Stimulated activated CD4-positive, alpha-beta T cell treated with anti-CD3 and anti-CD28 coated beads, Interleukin-2, amount 100 ng/mL, for 48 hours (primary cell): Measurements from ENCODE around the gene PTTG1IP.

Experiments
- DNase-seq, 2 donors: peaks; one replicate each; pipeline ENCODE4 v3.0.0-alpha.2; 2020

The PTTG1IP gene

DNA sequence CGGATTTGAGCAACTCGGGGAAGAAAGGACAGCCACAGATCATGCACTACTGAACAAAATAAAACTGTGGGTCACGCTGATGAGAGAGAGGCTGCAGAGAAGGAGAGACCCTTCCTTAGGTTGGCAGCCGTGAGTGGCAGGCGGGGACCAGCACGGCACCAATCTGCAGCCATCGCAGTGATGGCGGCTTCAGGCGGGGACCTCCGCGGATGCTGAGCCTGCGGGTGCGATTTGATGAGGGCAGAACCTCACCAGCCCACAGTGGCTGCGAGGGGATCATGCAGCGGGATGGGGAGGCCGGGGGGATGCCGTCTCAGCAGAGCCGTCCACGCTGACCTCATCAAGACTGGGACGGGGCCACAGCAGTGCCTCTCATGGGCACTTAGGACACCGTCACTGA is 35.4 kb upstream of the PTTG1IP start:
- DNase-seq, result no peak

DNA sequence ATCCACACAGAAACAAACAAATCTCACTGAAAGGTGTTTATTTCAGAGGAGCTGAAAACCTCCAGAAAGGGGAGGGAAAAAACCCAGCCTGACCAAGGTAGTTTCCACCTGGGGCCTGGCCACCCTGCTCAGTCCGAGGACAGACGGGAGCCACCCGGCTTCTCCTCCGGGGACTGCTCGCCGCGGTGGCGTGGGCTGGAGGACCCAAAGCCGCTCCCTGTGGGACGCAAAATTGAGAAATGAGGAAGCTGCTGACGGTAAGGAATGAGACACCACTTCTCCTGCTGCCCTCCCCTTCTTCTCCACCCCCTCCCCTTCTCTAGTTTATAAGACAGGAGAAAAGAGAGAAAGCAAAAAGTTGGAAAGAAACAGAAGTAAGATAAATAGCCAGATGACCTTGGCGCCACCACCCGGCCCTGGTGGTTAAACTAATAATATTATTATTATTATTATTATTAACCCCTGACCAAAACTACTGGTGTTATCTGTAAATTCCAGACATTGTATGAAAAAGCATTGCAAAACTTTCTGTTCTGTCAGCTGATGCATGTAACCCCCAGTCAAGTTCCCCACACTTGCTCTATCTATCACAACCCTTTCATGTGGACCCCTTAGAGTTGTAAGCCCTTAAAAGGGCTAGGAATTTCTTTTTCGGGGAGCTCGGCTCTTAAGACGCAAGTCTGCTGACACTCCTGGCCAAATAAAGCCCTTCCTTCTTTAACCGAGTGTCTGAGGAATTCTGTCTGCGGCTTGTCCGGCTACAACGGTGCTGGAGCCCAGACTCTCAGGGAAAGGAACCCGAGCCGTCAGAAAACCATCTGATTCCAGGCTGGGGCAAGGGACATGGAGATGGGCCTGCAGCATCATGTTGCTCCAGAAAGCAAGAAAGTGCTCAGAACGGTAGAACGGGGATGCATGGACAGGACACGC is 34.7 kb upstream of the PTTG1IP start:
- DNase-seq, result no peak

DNA sequence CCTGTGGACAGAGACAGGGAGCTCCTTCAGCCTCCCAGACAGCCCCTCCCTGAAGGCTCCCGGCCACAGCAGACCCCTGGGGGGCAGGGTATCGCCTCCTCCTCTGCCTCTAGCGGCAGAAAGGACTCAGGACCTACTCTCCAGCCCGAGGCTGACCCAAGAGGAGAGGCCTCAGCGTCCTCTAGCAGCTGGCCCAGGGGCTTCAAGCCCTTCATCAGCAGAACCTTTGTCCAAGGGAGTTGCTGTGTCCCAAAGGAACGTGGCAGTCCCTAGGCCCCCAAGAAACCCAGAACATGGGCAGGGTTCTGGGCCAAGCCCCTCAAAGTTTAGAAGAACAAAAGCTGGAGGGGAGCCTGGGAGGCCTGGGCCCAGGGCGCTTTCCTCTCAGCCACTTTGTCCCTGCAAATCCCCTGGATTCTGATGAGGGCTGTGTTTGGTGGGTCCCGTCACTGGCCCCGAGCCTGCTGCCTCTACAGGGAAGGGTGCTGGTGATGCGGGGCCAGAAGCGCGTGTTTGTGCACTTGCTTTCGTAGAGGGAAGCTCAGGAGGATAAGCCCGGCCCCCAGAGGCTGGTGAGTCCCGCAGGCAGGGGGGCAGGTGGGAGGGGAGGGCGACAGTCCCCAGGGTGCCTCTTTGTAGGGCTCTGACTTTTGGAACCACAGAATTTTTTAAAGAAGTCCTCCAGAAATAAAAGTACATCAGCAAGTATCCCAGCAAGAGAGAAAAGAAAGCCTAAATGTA is 33.9 kb upstream of the PTTG1IP start:
- no peak for DNase-seq

DNA sequence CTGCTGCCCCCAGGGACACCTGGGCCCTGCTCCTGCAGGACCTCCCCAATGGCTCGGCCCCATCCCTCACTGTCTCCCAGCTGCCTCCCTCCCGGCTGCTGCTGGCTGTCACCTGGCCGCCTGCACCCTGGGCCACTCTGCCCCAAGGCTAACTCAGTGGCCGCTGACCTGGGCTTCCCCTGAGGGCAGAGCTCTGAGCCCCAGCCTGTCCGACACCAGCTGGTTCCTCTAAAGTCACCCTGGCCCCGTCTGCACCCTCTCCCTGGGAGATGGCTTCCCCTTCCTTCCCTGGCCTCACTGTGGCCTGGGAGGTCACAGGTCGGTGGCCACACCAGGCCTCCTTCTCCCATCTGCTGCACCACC is 32.2 kb upstream of the PTTG1IP start:
- DNase-seq, result no peak

DNA sequence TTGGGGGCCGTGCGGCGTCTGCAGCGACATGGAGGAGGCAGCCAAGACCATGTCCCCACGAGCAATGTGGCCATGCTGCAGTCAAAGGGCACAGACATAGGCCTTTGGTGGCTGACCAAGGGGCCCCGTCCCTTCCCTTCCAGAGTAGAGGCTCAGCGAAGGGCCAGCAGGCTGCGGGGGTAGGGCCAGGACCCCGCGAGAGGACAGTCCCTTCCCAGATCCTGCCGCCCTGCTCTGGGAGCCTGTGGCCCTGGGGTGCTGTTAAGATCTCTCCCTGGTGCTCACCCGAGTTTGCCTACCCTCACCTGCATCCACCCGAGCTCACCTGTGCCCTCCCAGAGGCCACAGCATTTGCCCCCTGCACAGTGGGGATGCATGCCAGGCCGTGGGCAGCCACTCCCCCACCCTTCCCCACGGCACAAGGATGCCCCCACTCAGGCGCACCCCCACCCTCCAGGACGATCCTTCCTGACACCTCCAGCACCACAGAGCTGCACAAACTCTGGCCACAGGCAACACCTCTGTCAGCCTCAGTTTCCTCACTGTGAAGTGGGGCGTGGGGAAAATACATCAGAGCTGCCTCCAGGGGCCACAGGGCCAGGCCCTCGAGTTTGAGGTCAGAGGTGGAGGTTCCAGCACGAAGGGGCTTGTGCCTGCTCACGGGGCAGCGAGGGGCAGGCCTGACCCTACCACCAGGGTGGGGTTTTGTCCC is 31.7 kb upstream of the PTTG1IP start:
- DNase-seq, result no peak

DNA sequence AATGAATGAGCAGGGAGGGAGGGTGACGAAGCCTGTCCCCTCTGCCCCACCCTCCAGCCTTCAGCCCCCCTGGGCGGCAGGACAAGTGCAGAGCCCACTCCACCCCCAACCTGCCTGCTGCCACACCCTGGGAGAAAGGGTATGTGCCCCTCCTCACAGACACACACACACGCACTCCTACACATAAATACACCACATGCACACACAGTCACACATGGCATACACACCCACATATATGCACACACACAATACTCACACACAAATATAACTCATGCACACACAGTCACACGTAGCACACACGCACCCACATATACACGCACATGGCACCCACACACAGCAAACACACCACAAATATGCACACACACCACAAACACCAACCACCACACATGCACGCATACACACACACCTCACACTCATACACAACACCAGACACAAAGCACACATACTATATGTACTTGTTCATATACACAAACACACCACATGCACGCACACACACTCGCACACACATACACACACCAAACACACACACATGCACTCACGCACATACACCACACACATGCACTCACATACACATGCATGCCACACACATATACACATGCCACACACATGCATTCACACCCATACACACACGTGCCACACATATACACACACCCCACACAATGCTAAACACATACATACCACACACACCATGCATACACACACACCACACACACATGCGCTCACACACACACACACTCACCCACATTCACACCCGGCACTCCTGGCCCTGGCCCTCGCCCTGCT is 30.8 kb upstream of the PTTG1IP start:
- DNase-seq, result no peak

DNA sequence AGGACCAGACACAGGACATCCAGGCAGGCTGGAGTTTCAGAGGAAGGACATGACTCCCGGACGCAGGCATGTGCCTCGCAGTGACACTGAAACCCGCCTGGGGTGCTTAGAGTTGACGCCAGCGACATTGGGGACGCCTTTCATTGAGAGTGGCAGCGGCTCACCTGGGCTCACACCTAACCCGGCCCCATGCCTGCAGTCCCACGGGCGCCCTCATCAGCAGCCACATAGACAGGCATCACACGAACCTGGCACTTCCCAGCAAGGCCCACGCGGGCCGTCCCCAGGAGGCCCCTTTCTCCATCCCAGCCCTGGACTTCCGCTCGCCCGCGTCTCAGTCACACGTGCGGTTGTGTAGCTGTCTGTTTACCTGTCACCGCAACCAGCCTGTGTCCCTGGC is 30.2 kb upstream of the PTTG1IP start:
- no peak for DNase-seq

DNA sequence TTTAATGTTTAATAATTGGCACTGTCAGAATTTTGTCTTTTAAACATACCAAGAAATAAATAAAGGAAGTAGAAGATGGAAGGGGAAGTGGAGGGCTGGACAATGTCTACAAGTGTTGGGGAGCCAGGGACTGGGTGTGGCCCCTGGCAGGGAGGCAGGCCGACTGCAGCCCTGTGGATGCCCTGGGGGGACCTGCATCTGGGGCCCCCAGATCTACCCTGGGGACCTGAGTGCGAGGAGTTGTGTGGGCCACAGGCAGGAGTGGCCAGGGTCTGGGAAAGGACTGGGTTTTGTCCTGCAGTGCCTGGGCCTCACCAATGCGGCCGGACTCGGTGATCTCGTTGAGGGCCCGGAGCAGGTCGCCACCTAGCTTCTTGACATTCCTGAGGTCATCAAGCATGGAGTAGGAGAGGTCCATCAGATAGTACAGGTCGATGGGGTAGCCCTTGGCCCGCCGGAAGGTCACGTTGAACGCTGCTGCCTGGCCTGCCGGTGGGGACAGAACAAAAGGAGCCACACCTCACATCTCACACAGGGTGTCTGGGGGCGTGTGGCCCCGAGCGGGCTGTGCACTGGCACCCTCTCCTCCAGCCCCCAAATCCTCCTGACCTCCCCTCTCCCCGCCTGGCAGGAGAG is 29.7 kb upstream of the PTTG1IP start:
- no peak for DNase-seq

DNA sequence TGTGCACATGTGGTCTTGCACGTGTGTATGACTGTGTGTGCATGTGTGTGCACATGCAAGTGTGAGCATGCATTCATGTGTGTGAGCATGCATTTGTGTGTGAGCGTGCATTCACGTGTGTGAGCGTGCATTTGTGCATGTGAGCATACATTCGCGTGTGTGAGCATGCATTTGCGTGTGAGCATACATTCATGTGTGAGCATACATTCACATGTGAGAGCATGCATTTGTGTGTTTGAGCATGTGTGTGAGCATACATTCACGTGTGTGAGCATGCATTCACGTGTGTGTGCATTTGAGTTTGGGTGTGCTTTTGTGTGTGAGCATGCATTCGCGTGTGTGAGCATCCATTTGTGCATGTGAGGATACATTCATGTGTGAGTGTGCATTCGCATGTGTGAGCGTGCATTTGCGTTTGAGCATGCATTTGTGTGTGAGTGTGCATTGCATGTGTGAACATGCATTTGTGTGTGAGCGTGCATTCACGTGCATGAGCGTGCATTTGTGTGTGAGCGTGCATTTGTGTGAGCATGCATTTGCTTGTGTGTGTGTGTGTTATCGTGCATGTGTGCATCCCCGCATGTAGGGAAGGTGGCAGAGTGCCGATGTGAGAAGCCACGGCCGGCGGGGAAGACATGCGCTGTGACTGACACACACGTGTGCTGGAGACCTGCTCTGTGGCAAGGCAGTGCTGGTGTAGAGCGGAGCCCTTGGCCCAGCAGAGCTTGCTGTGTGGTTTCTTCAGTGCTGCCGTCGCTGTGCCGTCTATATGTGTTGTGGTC is 29.0 kb upstream of the PTTG1IP start:
- DNase-seq, result no peak

DNA sequence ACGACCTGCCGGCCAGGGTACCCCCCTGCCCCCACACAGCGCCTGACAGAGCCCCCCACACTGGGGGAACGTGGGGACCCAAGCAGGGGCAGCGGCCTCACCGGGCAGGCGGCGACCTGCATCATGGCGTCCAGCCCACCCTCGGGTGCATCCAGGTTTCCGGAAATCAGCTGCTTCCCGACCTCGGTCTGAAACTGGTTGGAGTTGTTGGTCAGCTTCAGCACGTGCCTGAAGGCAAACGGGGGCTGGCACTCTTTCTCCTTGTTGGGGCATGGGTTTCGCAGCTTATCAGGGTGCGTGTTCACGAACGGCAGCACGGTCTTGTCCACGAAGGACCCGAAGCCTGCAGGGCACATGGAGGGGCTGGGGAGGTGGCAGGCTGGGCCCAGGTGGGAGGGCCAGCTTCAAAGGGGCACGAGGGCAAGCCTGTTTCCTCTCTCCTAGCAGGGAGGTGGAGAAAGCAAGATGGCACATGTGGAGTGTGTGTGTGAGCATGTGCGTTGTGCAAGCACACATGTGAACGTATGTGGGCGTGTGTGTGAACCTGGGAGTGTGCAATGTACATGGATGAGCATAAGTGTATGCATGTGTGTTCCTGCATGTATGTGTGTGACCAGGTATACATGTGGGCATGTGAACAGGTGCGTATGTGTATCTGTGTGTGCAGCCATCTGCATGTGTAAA is 28.0 kb upstream of the PTTG1IP start:
- no peak for DNase-seq

DNA sequence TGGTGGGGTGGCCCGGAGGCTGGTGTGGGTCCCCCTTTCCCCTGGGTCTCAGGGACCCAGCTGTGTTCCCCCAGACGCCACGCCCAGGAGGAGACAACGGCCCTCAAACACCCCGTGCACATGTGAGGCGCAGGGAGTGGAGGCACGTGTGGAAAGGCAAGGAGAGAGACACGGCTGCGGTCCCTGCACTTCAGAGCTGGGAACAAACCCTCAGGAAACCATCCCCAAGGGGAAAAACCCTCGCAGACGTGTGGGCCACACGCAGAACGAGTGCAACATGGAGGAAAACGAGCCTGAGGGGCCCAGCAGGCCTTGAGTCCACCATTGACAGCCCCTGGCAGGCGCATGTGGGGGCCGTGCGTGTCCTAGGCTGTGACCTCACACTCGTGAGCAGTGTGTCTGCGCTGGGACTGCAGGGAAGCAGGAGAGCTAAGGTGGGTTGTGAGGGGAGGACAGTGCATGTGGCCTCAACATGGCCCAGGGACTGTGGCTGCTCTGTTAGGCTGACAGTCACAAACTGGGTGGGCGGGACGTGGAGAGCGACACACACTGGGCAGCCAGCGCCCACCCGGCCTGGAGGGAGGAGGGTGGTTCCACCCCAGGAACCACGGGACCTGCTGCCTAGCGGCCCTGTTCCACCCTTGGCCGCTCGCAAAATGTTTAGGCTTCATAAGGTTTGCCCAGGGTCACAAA is 27.2 kb upstream of the PTTG1IP start:
- DNase-seq, result no peak

DNA sequence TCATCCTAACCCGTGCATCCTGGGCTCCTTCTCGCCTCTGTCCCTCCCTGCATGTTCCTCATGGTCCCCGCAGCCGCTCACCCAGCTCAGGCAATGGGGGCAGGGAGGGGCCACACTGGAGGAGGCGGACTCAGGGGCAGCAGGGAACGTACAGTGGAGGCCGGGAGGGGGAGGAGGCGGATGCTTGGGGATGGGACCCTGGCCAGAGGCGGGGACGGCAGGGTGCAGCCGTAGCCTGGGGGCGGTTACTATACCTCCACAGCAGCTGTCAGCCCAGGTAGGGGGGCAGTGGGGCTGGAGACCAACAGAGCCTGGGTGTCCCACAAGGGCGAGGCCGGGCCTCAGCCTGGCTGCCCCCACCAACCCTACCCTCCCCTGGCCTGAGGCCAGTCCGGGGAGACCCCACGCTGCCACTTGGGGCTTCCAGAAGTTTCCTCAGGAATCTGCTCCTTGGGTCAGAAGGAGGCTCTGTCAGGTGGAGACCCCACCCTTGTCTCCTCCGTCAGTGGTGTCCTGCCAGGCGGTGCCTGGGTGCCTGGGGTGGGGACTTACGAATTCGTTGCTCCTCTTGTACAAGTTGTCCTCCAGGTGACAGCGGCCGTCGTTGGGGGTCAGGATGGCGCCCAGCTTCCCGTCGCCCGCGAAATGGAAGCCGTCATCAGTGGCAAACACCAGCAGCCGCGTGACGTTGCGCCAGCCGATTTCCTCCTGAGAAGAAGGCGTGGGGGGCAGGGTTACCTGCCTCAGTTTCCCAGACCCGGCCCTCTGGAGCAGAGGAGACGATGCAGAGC is 26.5 kb upstream of the PTTG1IP start:
- DNase-seq, result no peak

DNA sequence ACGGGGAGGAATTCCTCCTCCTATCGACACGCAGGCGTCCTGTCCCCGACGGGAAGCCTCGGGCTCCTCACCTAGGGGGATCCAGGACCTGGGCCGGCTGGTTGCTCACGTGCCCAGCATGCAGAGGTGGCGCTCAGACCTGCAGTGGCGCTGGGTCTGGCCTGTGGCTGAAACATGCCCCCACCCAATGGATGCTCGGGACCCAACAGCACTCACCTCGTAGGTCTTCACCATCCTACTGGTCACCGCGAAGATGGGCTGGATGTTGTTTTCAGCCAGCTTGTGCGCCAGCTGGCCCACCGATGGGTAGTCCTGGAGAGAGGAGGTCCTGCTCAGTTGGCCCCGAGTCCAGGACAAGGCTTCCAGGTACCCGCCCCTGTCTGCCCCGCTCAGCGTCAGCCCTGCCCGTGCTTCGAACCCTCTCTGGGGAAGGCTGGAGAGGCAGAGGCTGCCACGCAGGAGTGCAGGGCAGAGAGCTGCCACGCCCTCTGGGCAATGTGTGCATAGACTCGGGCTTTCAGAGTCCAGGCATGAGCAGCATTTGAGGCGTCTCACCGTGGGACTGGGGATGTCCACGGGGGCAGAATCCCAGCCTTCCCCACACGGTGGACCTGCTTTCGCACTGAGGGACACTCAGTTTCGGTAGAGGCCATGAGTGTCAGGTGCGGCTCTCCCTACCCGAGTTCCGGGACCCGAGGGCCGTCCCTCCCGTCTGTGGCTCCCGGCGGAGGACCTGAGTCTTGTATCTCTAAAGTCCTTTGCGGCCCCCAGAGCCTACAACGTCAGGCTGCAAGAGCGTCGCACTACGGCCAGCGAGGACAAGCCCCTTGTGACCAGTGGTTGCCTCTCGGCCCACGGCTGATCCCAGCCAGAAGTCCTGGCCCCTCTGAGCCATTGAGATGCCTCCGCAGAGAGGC is 25.6 kb upstream of the PTTG1IP start:
- no peak for DNase-seq

DNA sequence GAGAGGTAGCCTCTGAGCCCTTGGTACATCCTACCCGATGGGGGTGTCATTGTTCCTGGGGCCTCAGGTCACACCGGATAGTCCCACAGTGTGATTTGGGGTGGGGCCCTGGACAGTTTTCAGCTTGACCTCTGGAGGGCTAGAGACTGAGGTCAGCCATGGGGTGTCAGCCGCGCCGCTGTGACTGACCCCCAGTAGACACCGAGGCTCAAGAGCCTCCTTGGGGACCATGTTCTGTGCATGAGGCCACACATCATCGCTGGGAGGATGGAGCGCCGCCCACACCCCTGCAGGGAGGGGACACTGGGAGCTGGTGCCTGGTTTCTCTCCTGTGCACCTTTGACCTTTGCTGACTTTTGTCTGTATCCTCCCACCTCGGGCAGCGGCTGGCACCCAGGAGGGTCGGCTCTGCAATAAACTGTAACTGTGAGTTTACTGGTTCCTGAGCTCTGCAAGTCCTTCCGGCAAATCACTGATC is 24.6 kb upstream of the PTTG1IP start:
- no peak for DNase-seq

DNA sequence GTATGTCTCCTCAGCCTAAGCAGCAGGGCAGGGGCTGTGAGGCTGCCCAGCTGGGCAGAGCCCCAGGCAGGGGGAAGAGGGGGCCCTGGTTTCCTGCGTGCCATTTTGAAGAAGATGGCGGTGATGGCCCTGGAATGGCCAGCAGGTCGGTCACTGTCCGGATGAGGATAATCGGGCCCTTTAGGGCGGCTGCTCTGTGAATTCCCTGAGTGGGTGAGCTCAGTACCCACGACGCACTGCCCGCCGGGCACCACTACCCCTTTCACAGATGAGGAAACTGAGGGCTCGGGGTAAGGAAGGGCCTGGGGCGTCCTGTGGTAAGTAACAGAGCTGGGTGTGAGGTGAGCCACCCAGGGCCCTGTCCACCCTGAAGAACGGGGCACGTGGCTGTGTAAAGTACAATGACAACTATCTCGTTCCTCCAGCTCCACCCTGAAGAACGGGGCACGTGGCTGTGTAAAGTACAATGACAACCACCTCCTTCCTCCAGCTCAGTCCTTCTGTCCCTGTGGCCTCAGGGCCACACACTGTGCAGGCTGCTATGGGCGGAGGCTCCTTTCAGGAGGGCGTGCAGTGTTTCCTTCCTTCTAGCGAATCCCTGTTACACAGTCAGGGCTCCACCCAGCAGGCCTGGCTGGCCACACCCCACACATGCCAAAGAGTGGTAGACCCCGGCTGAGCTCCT is 24.0 kb upstream of the PTTG1IP start:
- DNase-seq, result no peak

DNA sequence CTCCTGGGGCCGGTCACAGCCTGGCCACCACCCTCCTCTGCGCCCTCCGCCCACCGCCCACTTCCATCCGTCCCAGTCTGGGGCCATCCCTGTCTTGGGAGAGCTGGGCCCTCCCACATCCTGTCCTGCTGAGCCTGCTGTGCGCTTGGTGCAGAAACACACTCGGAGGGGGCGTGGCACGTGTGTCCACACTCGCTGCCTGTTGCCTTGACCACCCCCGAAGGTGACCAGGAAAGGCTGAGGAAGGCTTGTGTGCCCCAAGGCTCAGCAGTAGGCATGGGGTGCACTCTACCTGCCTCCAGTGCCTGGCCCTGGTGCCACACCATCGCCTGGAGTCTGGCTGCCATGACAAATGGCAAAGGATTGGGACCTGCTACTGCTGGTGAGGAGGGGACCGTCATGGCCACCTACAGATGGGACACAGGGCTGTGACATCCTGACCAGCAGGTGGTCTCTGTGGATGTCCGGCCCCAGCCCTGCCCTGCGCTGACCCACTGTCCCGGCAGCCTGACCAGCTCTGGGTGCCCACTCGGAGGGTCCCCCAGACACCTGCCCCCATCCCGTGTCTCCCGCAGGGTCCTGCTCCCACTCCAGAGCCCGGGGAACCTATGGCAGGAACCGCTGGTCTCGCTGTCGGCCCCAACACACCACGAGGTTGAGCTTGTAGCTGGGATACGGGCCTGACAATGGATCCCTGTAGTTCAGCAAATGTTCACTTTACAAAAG is 23.2 kb upstream of the PTTG1IP start:
- no peak for DNase-seq

DNA sequence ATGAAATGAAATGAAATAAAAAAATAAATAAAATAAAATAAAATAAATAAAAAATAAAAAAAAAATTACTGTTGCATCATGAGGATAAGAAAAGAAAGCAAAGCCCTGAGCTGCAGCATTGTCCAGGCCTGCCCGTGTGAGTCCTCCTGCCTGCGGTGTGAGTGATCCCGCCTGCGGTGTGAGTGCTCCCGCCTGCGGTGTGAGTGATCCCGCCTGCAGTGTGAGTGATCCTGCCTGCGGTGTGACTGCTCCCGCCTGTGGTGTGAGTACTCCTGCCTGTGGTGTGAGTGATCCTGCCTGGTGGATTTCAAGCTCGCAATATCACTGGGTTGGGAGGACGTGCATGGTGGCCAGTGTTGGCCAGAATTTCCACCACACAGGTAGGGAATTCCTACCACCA is 22.4 kb upstream of the PTTG1IP start:
- DNase-seq, result no peak
